MCF 10A (cell line): Measurements from ENCODE around the gene CAVIN3. TPM values are rescaled to one million over a fixed set of nuclear protein-coding genes. Genes with fewer than 3 reads are reported as not detected.

ENCODE experiments used
- BruUV-seq: library from RNA; stranded (reverse); fragments of 400-500 nt; replicated peaks from 2 replicates; lab custom pipeline; 2021; lab: Mats Ljungman, UMichigan
- CTCF ChIA-PET: fragments of 300-600 bp; sonication (Branson Sonifier 250); formaldehyde crosslinking; extraction: SDS; loops from one replicate; lab custom pipeline; 2021; ENCODE audit warnings: antibody characterized with exemption, inconsistent platforms; lab: Yijun Ruan, JAX
- POLR2A ChIA-PET: fragments of 300-600, 350-650 bp; sonication (Branson Sonifier 250); formaldehyde crosslinking; extraction: SDS; loops from one replicate; lab custom pipeline; 2020; ENCODE audit warnings: antibody characterized with exemption, inconsistent platforms; lab: Yijun Ruan, JAX
- DNase-seq: peaks from one replicate; pipeline ENCODE4 v3.0.0-alpha.2; 2018; ENCODE audit not compliant: unreplicated experiment
- H3K27ac Mint-ChIP-seq: one replicate; pipeline ENCODE4 v1.8.0; 2022; ENCODE audit warnings: mild to moderate bottlenecking, low read depth, mixed read lengths; ENCODE audit not compliant: unreplicated experiment
- H3K27me3 Mint-ChIP-seq: one replicate; pipeline ENCODE4 v1.8.0; 2022; ENCODE audit warnings: mixed read lengths; ENCODE audit not compliant: insufficient read depth, unreplicated experiment
- H3K36me3 Mint-ChIP-seq: one replicate; pipeline ENCODE4 v1.8.0; 2022; ENCODE audit warnings: mild to moderate bottlenecking, moderate library complexity, mixed read lengths; ENCODE audit not compliant: insufficient read depth, unreplicated experiment
- H3K4me1 Mint-ChIP-seq: one replicate; pipeline ENCODE4 v1.8.0; 2022; ENCODE audit warnings: mixed read lengths; ENCODE audit not compliant: insufficient read depth, unreplicated experiment
- H3K4me3 Mint-ChIP-seq: one replicate; pipeline ENCODE4 v1.8.0; 2022; ENCODE audit warnings: mild to moderate bottlenecking, moderate library complexity, mixed read lengths; ENCODE audit not compliant: unreplicated experiment
- H3K9me3 Mint-ChIP-seq: one replicate; pipeline ENCODE4 v1.8.0; 2022; ENCODE audit warnings: mixed read lengths; ENCODE audit not compliant: unreplicated experiment
- intact Hi-C: fragments of 100-400 bp; cut with micrococcal nuclease; formaldehyde crosslinking; loops from 2 replicates; pipeline ENCODE4 v1.14.1; 2022
- total RNA-seq: library from RNA; stranded (reverse); gene quantifications from 2 replicates; pipeline ENCODE4 v1.2.3, GENCODE V29; 2022
- TF ChIP-seq, protein P1 (sequence below): fragments of 200-600 bp; IDR thresholded peaks from one replicate; pipeline ENCODE4 v1.8.0; 2022; ENCODE audit warnings: antibody characterized with exemption, mild to moderate bottlenecking; ENCODE audit not compliant: unreplicated experiment

Gene CAVIN3
- total RNA-seq, 1 experiment from 2014 or later, result 69.9 TPM

DNA sequence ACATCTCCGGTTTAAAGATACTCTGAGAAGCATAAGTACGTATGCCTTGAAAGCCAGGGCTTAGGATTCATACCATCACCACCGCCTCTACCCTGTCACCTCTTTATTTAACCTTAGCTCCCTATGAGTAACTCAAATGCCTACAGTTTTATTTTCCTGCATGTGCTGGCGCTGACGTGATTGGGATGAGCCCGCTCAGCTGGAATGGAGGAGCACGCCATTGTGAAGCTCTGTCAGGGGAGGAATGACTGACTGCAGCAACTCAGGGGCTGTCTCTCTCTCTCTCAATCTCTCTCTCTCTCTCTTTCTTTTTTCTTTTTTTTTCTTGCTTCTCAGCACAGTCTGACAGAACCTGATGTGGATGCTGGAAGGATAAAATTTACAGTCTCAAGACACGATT is 12.4 kb downstream of the CAVIN3 start:
- intact Hi-C loops, result no loop called here
- no peak overlapping the region for H3K27ac Mint-ChIP-seq

DNA sequence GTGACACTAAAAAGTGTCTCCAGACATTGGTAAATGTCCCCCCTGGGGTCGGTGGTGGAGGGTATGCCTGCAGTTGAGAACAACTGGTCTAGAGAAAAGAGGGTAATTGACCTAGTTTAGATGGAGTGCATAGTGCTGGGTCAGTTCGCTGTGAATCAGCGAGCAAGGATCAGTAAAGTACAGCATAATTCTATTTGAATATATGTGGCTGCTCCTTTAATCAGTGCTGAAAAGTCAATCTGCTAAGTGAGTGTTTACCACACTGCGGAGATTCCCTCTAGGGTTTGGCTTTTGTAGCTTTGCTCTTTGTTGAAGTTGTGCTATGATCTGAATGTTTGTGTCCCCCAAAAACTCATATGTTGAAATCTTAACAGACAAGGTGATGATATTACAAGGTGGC is 15.0 kb downstream of the CAVIN3 start:
- TF ChIP-seq, protein P1, sequence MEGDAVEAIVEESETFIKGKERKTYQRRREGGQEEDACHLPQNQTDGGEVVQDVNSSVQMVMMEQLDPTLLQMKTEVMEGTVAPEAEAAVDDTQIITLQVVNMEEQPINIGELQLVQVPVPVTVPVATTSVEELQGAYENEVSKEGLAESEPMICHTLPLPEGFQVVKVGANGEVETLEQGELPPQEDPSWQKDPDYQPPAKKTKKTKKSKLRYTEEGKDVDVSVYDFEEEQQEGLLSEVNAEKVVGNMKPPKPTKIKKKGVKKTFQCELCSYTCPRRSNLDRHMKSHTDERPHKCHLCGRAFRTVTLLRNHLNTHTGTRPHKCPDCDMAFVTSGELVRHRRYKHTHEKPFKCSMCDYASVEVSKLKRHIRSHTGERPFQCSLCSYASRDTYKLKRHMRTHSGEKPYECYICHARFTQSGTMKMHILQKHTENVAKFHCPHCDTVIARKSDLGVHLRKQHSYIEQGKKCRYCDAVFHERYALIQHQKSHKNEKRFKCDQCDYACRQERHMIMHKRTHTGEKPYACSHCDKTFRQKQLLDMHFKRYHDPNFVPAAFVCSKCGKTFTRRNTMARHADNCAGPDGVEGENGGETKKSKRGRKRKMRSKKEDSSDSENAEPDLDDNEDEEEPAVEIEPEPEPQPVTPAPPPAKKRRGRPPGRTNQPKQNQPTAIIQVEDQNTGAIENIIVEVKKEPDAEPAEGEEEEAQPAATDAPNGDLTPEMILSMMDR, result no peak
- no peak overlapping the region for H3K4me3 Mint-ChIP-seq
- no peaks in the 10 kb centered on the region for H3K36me3 Mint-ChIP-seq
- BruUV-seq, result no TSS peak
- no peak overlapping the region for H3K27ac Mint-ChIP-seq
- no peaks in the 10 kb centered on the region for H3K4me1 Mint-ChIP-seq
- no peaks in the 10 kb centered on the region for H3K9me3 Mint-ChIP-seq
- no peak for DNase-seq
- H3K27me3 Mint-ChIP-seq, result peaks cover 23% of the 10 kb centered on the region
- CTCF ChIA-PET, result interaction anchor here (0.6 to 4.7 kb wide), 8 partner anchors 10 to 547 kb away, joined by 3 to 31 read pairs (median 4); partner anchors contain the start of gene CAVIN3
- POLR2A ChIA-PET, result interaction anchor here (1.1 kb wide), 1 partner anchor 15 kb away, joined by 7 read pairs; no protein-coding TSS in a partner anchor
- intact Hi-C loops, result no loop called here

More for the DNA sequence above, 12.4 kb downstream of the CAVIN3 start:
- Mint-ChIP-seq H3K4me3 (no peak overlapping the region), H3K36me3 (no peaks in the 10 kb centered on the region), H3K9me3 (no peaks in the 10 kb centered on the region), H3K27me3 (peaks cover 23% of the 10 kb centered on the region), H3K4me1 (no peaks in the 10 kb centered on the region)
- ChIA-PET CTCF (interaction anchor here (1.1 to 2.7 kb wide), 7 partner anchors 8 to 57 kb away, joined by 3 to 31 read pairs (median 6); partner anchors contain the start of gene CAVIN3), POLR2A (interaction anchor here (0.7 to 1.2 kb wide), 3 partner anchors 12 to 58 kb away, joined by 4 read pairs; partner anchors contain the start of gene CAVIN3)
- no peak for DNase-seq
- TF ChIP-seq, protein P1, result no peak
- BruUV-seq, result no TSS peak

DNA sequence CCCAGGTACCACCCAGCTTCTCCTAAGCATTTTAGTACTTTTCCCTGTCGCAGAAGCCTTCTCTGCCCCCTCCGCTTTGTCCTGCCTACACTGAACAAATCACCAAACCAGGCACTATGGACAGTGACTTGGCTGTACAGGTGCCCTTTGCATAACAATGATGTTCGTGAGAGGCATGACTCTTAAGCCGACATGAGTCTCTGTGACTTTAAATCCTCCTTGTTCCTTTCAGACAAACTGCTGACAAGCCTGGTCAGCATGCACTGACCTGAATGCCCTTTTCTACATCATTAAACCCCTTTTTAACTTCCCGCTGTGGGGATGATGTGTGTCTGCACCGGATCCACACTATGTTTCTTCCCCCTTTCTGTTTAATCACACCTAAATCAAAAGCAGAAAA is 16.6 kb downstream of the CAVIN3 start:
- POLR2A ChIA-PET, result interaction anchor here (1.2 kb wide), 1 partner anchor 16 kb away, joined by 4 read pairs; the partner anchor contains the start of gene CAVIN3
- CTCF ChIA-PET, result interaction anchor here (0.7 to 4.7 kb wide), 5 partner anchors 11 to 59 kb away, joined by 3 to 29 read pairs (median 7); no protein-coding TSS in a partner anchor
- DNase-seq, result no peak
- TF ChIP-seq, protein P1, result no peak
- Mint-ChIP-seq H3K36me3 (no peaks in the 10 kb centered on the region), H3K9me3 (no peaks in the 10 kb centered on the region), H3K4me3 (no peak overlapping the region), H3K27ac (no peak overlapping the region), H3K4me1 (no peaks in the 10 kb centered on the region), H3K27me3 (peaks cover 23% of the 10 kb centered on the region)
- intact Hi-C loops, result no loop called here
- no TSS peak for BruUV-seq

DNA sequence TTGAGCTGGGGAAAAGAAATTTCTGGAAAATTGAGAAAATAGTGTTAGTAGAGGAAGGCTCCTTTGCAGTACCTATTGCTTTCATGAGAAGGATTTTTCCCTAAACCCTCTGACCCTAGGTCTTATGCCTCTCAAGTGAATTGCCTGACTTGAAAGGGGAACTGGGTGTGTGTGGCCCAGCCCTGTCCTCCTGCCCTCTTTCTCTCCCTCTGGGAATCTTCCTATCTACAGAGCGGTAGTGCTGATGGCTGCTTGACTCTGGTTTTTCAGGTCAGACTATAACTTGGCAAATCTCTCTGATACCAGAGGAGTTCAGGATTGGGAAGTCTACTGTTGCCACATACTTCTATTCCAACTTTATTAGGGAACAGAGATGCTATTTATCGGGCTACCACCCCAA is 19.2 kb downstream of the CAVIN3 start:
- TF ChIP-seq, protein P1, result no peak
- ChIA-PET POLR2A (no interaction called here), CTCF (interaction anchor here (0.6 to 4.7 kb wide), 5 partner anchors 14 to 279 kb away, joined by 3 to 29 read pairs (median 4); partner anchors contain the start of gene CAVIN3)
- no peaks in the 10 kb centered on the region for H3K9me3 Mint-ChIP-seq
- DNase-seq, result no peak
- no peak overlapping the region for H3K27ac Mint-ChIP-seq
- no peaks in the 10 kb centered on the region for H3K36me3 Mint-ChIP-seq
- no peak overlapping the region for H3K4me3 Mint-ChIP-seq
- H3K4me1 Mint-ChIP-seq, result no peaks in the 10 kb centered on the region
- no TSS peak for BruUV-seq
- H3K27me3 Mint-ChIP-seq, result no peaks in the 10 kb centered on the region
- intact Hi-C loops, result no loop called here
